K562 (cell line): ENCODE measurements around the gene OMP. TPM values are rescaled to one million over a fixed set of nuclear protein-coding genes. Genes with fewer than 3 reads are reported as not detected.

Experiments
- BACH1 ChIP-seq: fragments of 200-800 bp; sonication (Bioruptor generic); IDR thresholded peaks from 2 replicates; pipeline ENCODE4 v1.6.1; 2016; ENCODE audit warnings: missing genetic modification characterization, missing compliant biosample characterization
- CC2D1A ChIP-seq: fragments of 450-650 bp; IDR thresholded peaks from 2 replicates; pipeline ENCODE4 v1.6.1; 2017; ENCODE audit warnings: mild to moderate bottlenecking
- CHD2 ChIP-seq: IDR thresholded peaks from 2 replicates; pipeline ENCODE4 v1.6.1; 2011; ENCODE audit warnings: low read depth, low read length
- CTCF ChIP-seq, 3 experiments: IDR thresholded peaks in 2 of 3; conservative IDR thresholded peaks in 1 of 3; 2 replicates each; pipeline ENCODE4 v1.5.1; 2011 to 2012; ENCODE audit warnings: low read length in 3 of 3, mild to moderate bottlenecking in 3 of 3, control low read depth in 2 of 3, improper control_type of control experiment in 1 of 3, inconsistent platforms in 1 of 3, low read depth in 1 of 3, mixed read lengths in 1 of 3, moderate library complexity in 1 of 3; ENCODE audit not compliant: insufficient read depth in 2 of 3
- ETV1 ChIP-seq: fragments of 450-650 bp; conservative IDR thresholded peaks from 2 replicates; pipeline ENCODE4 v1.6.1; 2016; ENCODE audit warnings: missing genetic modification characterization, control low read depth, low read depth, missing compliant biosample characterization
- KLF1 ChIP-seq: fragments of 450-650 bp; IDR thresholded peaks from 2 replicates; pipeline ENCODE4 v1.6.1; 2016; ENCODE audit warnings: missing genetic modification characterization, missing compliant biosample characterization
- L3MBTL2 ChIP-seq: fragments of 450-650 bp; IDR thresholded peaks from 2 replicates; pipeline ENCODE4 v1.6.1; 2016; ENCODE audit warnings: mild to moderate bottlenecking, moderate library complexity
- REST ChIP-seq, 2 experiments: fragments of 450-650 bp; formaldehyde crosslinking in 1 of 2; IDR thresholded peaks; 2 replicates each; pipeline versions ENCODE4 v1.4.0 to v1.6.1; 2014 to 2020; ENCODE audit warnings: mild to moderate bottlenecking in 2 of 2, borderline replicate concordance in 1 of 2, low read depth in 1 of 2
- RFX1 ChIP-seq: fragments of 450-650 bp; IDR thresholded peaks from 2 replicates; pipeline ENCODE4 v1.6.1; 2016; ENCODE audit warnings: mild to moderate bottlenecking, moderate library complexity
- ZNF395 ChIP-seq: fragments of 200-800 bp; sonication (Bioruptor generic); IDR thresholded peaks from 2 replicates; pipeline ENCODE4 v1.6.1; 2017; ENCODE audit warnings: missing genetic modification characterization, missing compliant biosample characterization
- polyA plus RNA-seq, 8 experiments: library from polyadenylated mRNA; depleted of rRNA in 4 of 8; stranded (reverse) in 5 of 8; unstranded in 3 of 8; fragments of >200 nt; fragmentation: Nextera tagmentation in 2 of 8; fragmentation: Illumina TruSeq in 1 of 8; extraction: Ambion mirVana in 2 of 8; extraction: Trizol in 1 of 8; gene quantifications; 2 replicates each; pipeline versions ENCODE4 v1.2.1 to v1.2.3, GENCODE V29; 2011 to 2014; ENCODE audit warnings: inconsistent platforms in 1 of 8, missing spikeins in 1 of 8
- total RNA-seq, 7 experiments: library from RNA; depleted of rRNA in 6 of 7; stranded (reverse); fragments of >200 nt in 6 of 7; fragmentation: Illumina TruSeq in 2 of 7; extraction: Trizol in 2 of 7; gene quantifications; 2 replicates each; pipeline versions ENCODE4 v1.2.1 to v1.2.3, GENCODE V29; 2011 to 2021; ENCODE audit warnings: low replicate concordance in 1 of 7

The OMP gene
- total and polyA plus RNA-seq, 9 of the 15 experiments (the other 6 are each of a cell fraction or from before 2014, with no cell fraction given) = not detected

- TF ChIP-seq ZNF395 (CRISPR knock-in tag) = no peak
- peak; percentile 40; the same call in 1 of the 2 replicates for TF ChIP-seq L3MBTL2
- no peak for TF ChIP-seq BACH1 (tag)
- peak; percentile 72 for TF ChIP-seq CC2D1A
- TF ChIP-seq REST (IDR thresholded peaks at IDR 0.05; ENCODE audit: borderline replicate concordance) = peak; percentile 83
- no peak for TF ChIP-seq REST (CRISPR knock-in tag; IDR thresholded peaks at IDR 0.05; ENCODE audit: low read depth)
- no peak for TF ChIP-seq CHD2
- no peak for TF ChIP-seq RFX1
- 0 out of 2 replicates have a peak, but pooled peaks have one; percentile 9 for TF ChIP-seq ETV1 (tag)
- peak; percentile 97 to 99 (median 98) for TF ChIP-seq CTCF (IDR thresholded peaks at IDR 0.05 in 2 of 3, conservative IDR thresholded peaks at IDR 0.05 in 1 of 3; ENCODE audit: insufficient read depth in 2 of 3, low read depth in 1 of 3, low read length in 3 of 3)
- peak; percentile 47; the same call in 1 of the 2 replicates for TF ChIP-seq KLF1 (tag)
- TF ChIP-seq, all 486 proteins: peak for 32
These were observed 24.7 kb downstream of the OMP start (continued) for GRCh38 chr11:77127235-77127911.
